Measurements from ENCODE around the gene CHD5.

The CHD5 gene

DNA sequence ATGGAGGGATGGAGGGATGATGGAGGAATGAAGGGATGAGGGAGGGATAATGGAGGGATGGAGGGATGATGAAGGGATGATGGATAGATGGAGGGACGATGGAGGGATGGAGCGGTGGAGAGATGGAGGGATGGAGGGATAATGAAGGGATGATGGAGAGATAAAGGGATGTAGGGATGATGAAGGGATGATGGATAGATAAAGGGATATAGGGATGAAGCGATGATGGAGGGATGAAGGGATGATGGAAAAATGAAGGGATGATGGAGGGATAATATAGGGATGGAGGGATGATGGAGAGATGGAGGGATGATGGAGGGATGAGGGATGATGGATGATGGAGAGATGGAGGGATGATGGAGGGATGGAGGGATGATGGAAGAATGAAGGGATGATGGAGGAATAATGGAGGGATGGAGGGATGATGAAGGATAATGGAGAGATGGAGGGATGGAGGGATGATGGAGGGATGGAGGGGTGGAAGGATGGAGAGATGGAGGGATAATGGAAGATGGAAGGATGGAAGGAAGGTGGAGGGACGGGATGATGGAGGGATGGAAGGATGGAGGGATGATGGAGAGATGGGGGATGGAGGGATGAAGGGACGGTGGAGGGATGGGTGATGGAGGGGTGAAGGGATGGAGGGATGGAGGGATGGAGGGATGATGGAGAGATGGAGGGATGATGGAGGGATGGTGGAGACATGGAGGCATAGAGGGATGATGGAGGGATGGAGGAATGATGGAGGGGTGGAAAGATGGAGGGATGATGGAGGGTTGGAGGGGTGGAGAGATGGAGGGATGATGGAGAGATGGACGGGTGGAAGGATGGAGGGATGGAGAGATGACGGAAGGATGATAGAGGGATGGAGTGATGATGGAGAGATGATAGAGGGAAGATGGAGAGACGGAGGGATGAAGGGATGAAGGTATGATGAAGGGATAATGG lies 72.4 kb downstream of the CHD5 start:
- H3K36me3 ChIP-seq (ENCODE audit: control insufficient read depth, insufficient read depth, low read length), result no peaks in the 10 kb centered on the region

DNA sequence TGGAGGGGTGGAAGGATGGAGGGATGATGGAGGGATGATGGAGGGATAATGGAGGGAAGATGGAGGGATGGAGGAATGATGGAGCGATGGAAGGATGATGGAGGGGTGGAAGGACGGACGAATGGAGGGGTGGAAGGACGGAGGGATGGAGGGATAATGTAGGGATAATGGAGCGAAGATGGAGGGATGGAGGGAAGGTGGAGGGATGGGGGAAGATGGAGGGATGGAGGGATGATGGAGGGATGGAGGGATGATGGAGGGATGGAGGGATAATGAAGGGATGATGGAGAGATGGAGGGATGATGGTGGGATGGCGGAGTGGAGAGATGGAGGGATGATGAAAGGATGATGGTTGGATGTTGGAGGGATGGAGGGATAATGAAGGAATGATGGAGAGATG lies 73.1 kb downstream of the CHD5 start:
- Histone ChIP-seq H3K36me3 (ENCODE audit: control insufficient read depth, insufficient read depth, low read length) (no peaks in the 10 kb centered on the region), H3K27me3 (ENCODE audit: control insufficient read depth, insufficient read depth, low read length) (peaks cover 6% of the 10 kb centered on the region), H3K4me1 (ENCODE audit: control insufficient read depth, insufficient read depth, low read length) (no peaks in the 10 kb centered on the region)

More for the DNA sequence above, 72.4 kb downstream of the CHD5 start:
- Histone ChIP-seq H3K4me1 (ENCODE audit: control insufficient read depth, insufficient read depth, low read length) (no peaks in the 10 kb centered on the region), H3K4me3 (ENCODE audit: low read length) (no peak overlapping the region), H3K9ac (ENCODE audit: low read length) (no peak overlapping the region), H3K27me3 (ENCODE audit: control insufficient read depth, insufficient read depth, low read length) (peaks cover 6% of the 10 kb centered on the region), H3K27ac (ENCODE audit: low read depth, low read length) (no peak overlapping the region)

GRCh38 chr1:6106321-6106731 lies 73.8 kb downstream of the CHD5 start:
- peaks cover 6% of the 10 kb centered on the region for H3K27me3 ChIP-seq (ENCODE audit: control insufficient read depth, insufficient read depth, low read length)
- no peaks in the 10 kb centered on the region for H3K36me3 ChIP-seq (ENCODE audit: control insufficient read depth, insufficient read depth, low read length)
- H3K4me1 ChIP-seq (ENCODE audit: control insufficient read depth, insufficient read depth, low read length), result no peaks in the 10 kb centered on the region

More for the DNA sequence above, 73.1 kb downstream of the CHD5 start:
- Histone ChIP-seq H3K4me3 (ENCODE audit: low read length) (no peak overlapping the region), H3K27ac (ENCODE audit: low read depth, low read length) (no peak overlapping the region), H3K9ac (ENCODE audit: low read length) (no peak overlapping the region)

GRCh38 chr1:6105763-6106162 lies 74.4 kb downstream of the CHD5 start:
- H3K9ac ChIP-seq (ENCODE audit: low read length), result no peak overlapping the region
- peaks cover 6% of the 10 kb centered on the region for H3K27me3 ChIP-seq (ENCODE audit: control insufficient read depth, insufficient read depth, low read length)
- no peak overlapping the region for H3K27ac ChIP-seq (ENCODE audit: low read depth, low read length)
- no peaks in the 10 kb centered on the region for H3K36me3 ChIP-seq (ENCODE audit: control insufficient read depth, insufficient read depth, low read length)
- no peak overlapping the region for H3K4me3 ChIP-seq (ENCODE audit: low read length)
- no peaks in the 10 kb centered on the region for H3K4me1 ChIP-seq (ENCODE audit: control insufficient read depth, insufficient read depth, low read length)

More at GRCh38 chr1:6106321-6106731, 73.8 kb downstream of the CHD5 start:
- no peak overlapping the region for H3K9ac ChIP-seq (ENCODE audit: low read length)
- no peak overlapping the region for H3K4me3 ChIP-seq (ENCODE audit: low read length)
- H3K27ac ChIP-seq (ENCODE audit: low read depth, low read length), result no peak overlapping the region

DNA sequence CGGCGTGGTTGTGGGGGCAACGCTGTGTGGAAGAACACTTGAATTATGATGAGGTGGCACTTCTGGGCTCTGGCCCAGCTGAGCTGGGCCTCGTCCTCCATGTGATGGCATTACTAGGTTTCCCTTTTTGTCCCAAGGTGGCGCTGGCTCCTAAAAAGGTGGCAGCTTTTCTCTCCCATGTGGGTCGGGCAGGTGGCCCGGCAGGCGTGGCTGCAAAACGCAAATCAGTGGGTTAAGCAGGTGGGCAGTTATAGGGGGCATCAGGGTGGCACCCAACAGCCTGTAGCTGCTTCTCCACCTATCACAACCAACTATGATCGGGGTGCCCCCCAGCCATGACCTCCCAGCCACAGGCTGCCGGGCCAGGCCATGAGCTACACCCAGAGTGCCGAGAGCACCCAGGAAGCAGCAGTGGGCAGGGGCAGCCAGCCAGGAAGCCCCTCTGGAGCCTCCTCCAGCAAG lies 74.9 kb downstream of the CHD5 start:
- Histone ChIP-seq H3K9ac (ENCODE audit: low read length) (no peak overlapping the region), H3K4me3 (ENCODE audit: low read length) (no peak overlapping the region), H3K27me3 (ENCODE audit: control insufficient read depth, insufficient read depth, low read length) (peaks cover 6% of the 10 kb centered on the region), H3K36me3 (ENCODE audit: control insufficient read depth, insufficient read depth, low read length) (no peaks in the 10 kb centered on the region), H3K27ac (ENCODE audit: low read depth, low read length) (no peak overlapping the region), H3K4me1 (ENCODE audit: control insufficient read depth, insufficient read depth, low read length) (no peaks in the 10 kb centered on the region)

DNA sequence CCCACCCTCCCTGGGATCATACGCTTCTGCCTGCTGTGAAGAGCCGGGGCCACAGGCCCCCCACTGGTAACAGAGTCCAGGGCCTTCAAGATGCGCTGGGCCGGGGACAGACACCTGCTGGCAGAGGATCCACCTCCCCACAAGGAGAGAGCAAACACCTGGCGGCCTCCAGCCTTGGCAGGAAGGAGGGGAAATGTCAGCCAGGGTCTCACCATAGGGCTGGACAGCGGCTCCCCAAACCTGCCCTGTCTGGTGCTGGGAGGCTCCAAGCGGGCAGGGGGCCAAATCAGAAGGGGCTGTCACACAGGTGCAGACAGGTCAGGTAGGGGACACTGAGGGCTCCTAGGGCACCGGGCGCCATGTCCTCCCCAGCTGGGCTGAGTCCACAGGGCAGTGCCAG lies 75.5 kb downstream of the CHD5 start:
- Histone ChIP-seq H3K36me3 (ENCODE audit: control insufficient read depth, insufficient read depth, low read length) (no peaks in the 10 kb centered on the region), H3K27ac (ENCODE audit: low read depth, low read length) (no peak overlapping the region), H3K27me3 (ENCODE audit: control insufficient read depth, insufficient read depth, low read length) (peaks cover 6% of the 10 kb centered on the region), H3K4me1 (ENCODE audit: control insufficient read depth, insufficient read depth, low read length) (no peaks in the 10 kb centered on the region), H3K4me3 (ENCODE audit: low read length) (no peak overlapping the region), H3K9ac (ENCODE audit: low read length) (no peak overlapping the region)

DNA sequence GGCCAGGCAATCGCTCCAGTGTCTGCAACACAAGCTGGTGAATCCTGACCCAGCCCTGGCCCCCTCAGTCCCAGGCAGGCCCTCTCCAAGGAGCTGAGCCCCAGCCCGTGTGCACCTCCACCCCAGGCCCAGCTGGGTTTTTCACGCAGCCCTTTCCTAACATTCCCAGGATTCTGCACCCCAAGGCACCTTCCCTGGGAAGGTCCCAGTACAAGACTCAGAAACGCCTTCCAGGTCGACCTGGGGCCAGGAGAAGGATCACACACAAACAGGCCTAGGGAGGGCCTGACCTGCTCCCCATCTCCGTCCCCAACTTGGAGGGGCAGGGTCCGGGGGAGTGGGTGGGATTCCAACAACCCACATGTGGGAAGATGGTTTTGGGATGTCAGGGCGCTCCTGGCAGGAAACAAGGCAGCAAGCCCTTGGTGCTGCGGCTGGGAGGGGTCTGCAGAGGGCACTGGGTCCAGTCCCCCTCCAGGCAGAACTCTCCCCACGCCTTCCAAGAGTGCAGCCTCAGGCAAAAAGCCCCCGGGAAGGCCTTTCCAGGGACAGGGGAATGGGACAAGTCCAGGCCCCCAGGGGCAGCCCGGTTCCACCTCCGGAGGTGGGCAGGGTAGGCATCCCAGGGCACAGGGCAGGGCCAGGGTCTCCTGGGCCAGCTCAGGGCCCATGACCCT lies 76.1 kb downstream of the CHD5 start:
- H3K9ac ChIP-seq (ENCODE audit: low read length), result no peak overlapping the region
- no peak overlapping the region for H3K27ac ChIP-seq (ENCODE audit: low read depth, low read length)
- no peaks in the 10 kb centered on the region for H3K4me1 ChIP-seq (ENCODE audit: control insufficient read depth, insufficient read depth, low read length)

DNA sequence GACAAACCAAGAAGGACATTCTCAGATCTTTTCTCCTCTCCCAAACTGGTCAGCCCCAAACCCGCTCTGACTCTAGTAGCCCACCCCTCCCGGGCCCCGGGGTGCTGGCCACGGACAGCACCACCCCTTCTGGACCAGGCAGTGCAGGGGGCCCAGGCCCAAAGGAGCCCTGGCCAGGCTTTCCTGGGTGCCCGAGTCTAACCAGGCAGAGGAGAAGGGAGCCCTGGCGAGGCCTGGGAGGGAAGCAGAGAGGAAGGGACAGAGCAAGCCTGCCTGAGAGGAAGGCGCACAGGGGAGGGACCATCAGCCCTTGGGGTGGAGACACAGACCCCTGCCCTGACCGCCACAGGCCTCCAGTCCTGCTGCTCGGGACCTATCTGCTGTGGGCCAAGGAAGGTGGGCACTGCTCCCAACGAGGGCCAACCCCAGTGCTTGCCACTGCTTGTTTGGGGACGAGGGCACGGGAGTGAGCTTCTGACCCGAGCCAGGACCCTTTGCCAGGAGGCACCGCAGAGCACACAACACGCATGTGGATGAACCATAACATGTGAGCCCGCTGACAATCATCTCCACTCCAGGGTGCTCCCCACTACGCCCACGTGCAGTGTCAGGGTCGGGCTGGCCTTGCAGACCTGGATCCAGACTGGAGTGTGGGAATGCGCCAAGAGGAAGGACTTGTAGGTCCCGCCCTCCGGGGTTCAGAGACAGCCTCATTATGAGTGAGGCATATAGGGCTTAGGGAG lies 76.8 kb downstream of the CHD5 start:
- Histone ChIP-seq H3K27me3 (ENCODE audit: control insufficient read depth, insufficient read depth, low read length) (no peaks in the 10 kb centered on the region), H3K36me3 (ENCODE audit: control insufficient read depth, insufficient read depth, low read length) (no peaks in the 10 kb centered on the region), H3K4me3 (ENCODE audit: low read length) (no peak overlapping the region), H3K4me1 (ENCODE audit: control insufficient read depth, insufficient read depth, low read length) (no peaks in the 10 kb centered on the region), H3K9ac (ENCODE audit: low read length) (no peak overlapping the region), H3K27ac (ENCODE audit: low read depth, low read length) (no peak overlapping the region)

More for the DNA sequence above, 76.1 kb downstream of the CHD5 start:
- H3K36me3 ChIP-seq (ENCODE audit: control insufficient read depth, insufficient read depth, low read length), result no peaks in the 10 kb centered on the region
- no peak overlapping the region for H3K4me3 ChIP-seq (ENCODE audit: low read length)
- peaks cover 2% of the 10 kb centered on the region for H3K27me3 ChIP-seq (ENCODE audit: control insufficient read depth, insufficient read depth, low read length)

DNA sequence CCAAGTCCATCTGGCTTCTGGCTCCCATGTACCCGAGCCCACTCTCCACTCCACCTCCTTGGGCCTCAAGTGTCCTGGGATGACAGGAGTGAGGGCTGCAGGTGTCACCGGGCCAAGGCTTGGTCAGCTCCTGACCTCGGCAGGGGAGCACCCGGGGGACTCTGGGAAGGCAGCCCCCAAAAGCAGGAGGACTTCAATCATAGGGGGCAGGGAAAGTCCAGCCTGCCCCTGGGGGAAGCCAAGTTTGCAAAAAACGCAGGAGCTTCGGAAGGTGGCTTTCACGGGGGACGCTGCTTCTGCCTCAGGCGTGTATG lies 77.6 kb downstream of the CHD5 start:
- no peak overlapping the region for H3K9ac ChIP-seq (ENCODE audit: low read length)
- no peak overlapping the region for H3K4me3 ChIP-seq (ENCODE audit: low read length)
- H3K27ac ChIP-seq (ENCODE audit: low read depth, low read length), result no peak overlapping the region
- H3K27me3 ChIP-seq (ENCODE audit: control insufficient read depth, insufficient read depth, low read length), result no peaks in the 10 kb centered on the region
- no peaks in the 10 kb centered on the region for H3K36me3 ChIP-seq (ENCODE audit: control insufficient read depth, insufficient read depth, low read length)
- no peaks in the 10 kb centered on the region for H3K4me1 ChIP-seq (ENCODE audit: control insufficient read depth, insufficient read depth, low read length)

DNA sequence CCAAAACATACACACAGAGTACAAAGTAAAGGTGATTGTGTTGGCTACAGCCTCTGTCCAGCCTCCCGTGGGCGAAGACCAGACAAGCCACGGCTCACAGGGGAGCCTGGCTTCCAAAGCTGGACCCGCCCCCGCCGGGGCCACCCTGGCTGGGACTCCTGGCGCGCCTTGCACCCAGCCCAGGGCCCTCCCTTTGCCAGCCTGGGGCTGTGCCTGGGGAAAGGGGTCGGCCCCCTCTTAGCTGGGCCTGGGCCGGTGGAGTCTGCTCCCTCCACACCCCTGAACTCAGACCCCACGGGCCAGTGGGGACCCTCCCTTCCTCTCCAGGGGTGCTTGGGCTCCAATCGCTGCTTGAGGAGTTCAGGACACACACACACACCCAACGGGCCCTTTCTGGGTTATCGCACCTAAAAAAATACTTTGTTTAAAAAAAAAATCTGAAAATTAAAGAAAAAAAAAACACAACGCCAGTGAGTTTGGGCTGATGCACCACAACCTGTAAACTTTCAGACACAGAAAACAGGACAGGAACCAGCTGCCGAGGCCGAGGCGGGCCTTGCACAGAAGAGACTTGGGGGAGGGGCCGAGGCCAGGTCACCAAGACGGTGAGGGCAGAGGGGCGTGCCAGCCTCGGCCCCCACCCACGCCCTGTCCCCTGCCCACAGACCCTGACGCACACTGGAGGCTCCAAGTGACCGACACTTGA lies 78.1 kb downstream of the CHD5 start:
- no peak overlapping the region for H3K4me3 ChIP-seq (ENCODE audit: low read length)
- H3K9ac ChIP-seq (ENCODE audit: low read length), result no peak overlapping the region
- H3K4me1 ChIP-seq (ENCODE audit: control insufficient read depth, insufficient read depth, low read length), result no peaks in the 10 kb centered on the region
- H3K27me3 ChIP-seq (ENCODE audit: control insufficient read depth, insufficient read depth, low read length), result no peaks in the 10 kb centered on the region
- H3K27ac ChIP-seq (ENCODE audit: low read depth, low read length), result no peak overlapping the region
- H3K36me3 ChIP-seq (ENCODE audit: control insufficient read depth, insufficient read depth, low read length), result no peaks in the 10 kb centered on the region

DNA sequence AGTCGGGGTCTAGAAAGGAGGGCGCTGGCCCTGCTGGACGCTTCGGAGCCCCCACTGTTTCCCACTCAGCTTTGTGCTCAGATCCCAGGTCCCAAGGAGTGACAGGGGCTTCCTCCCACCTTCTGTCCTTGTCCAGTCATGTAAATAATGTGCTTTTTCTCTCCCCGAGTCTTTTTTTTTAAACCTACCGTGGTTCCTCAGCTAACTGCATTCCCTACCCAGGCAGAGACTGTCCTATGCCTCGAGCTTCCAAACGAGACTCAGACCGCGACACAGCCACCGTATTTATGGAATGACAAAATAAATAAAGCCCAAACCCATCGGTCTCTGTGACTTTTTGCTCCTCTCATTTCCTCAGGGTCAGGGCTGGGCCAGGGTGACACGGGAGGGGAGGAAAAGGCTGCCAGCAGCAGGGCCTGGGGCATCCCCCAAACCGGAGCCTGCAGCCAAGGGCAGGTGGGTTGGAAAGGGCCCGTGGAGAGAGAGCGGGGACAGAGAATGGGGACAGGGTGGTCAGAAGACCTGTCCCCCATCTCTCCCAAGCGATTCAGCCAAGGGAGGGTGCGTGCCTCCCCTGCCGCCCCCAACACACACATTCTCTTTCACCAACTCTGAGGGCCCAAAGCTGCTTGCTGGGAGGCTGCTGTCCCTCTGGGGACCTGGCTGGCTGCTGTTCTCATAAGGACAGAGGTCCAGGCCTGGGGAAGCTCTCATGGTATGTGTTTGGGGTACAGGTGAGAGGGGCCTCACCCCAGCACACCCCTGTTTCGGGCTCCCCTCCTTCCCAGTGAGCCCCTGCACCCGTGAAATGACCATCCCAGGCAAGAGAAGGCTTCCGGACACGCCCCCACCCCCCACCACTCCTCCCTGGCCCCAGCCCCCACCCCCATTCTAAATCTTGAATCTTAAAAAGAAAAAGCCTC lies 79.0 kb downstream of the CHD5 start:
- Histone ChIP-seq H3K4me1 (ENCODE audit: control insufficient read depth, insufficient read depth, low read length) (no peaks in the 10 kb centered on the region), H3K27me3 (ENCODE audit: control insufficient read depth, insufficient read depth, low read length) (no peaks in the 10 kb centered on the region), H3K27ac (ENCODE audit: low read depth, low read length) (no peak overlapping the region), H3K36me3 (ENCODE audit: control insufficient read depth, insufficient read depth, low read length) (no peaks in the 10 kb centered on the region), H3K4me3 (ENCODE audit: low read length) (no peak overlapping the region), H3K9ac (ENCODE audit: low read length) (no peak overlapping the region)

Data from rectal smooth muscle tissue (tissue), 1 donor.